DND-41 (cell line): Measurements from ENCODE around the gene CBLN1.
A peak's percentile ranks its signal among the peaks of the same experiment; 100 is the strongest.

Experiments
- ATAC-seq: fragments of 200-7000 bp; cut with Tn5 transposase; 3 replicates; pipeline ENCODE4 v1.9.1; 2021; ENCODE audit warnings: low read depth; ENCODE audit not compliant: insufficient read depth
- DNase-seq: peaks from one replicate; pipeline ENCODE4 v3.0.0-alpha.2; 2020
- H2AFZ ChIP-seq: 2 replicates; pipeline ENCODE4 v1.6.0; 2012; ENCODE audit warnings: low read depth, low read length
- H3K27ac ChIP-seq: 2 replicates; pipeline ENCODE4 v1.5.1; 2012; ENCODE audit warnings: low read length, inconsistent platforms
- H3K27me3 ChIP-seq: fragments of 200-600 bp; sonication (generic); 2 replicates; pipeline ENCODE4 v1.6.0; 2012; ENCODE audit warnings: low read length, mild to moderate bottlenecking, inconsistent platforms; ENCODE audit not compliant: insufficient read depth, poor library complexity
- H3K36me3 ChIP-seq: 2 replicates; pipeline ENCODE4 v1.5.1; 2012; ENCODE audit warnings: low read length, inconsistent platforms; ENCODE audit not compliant: insufficient read depth
- H3K4me1 ChIP-seq: 2 replicates; pipeline ENCODE4 v1.5.1; 2012; ENCODE audit warnings: mild to moderate bottlenecking, low read length; ENCODE audit not compliant: insufficient read depth
- H3K4me2 ChIP-seq: 2 replicates; pipeline ENCODE4 v1.6.0; 2012; ENCODE audit warnings: mild to moderate bottlenecking, moderate library complexity, low read length, inconsistent platforms; ENCODE audit not compliant: insufficient read depth
- H3K4me3 ChIP-seq, 2 experiments: fragments of 200-600 bp in 1 of 2; shearing (Covaris generic) in 1 of 2; 2 replicates each; pipeline ENCODE4 v1.5.1; 2012 to 2016; ENCODE audit warnings: inconsistent platforms in 2 of 2, low read length in 2 of 2, mild to moderate bottlenecking in 2 of 2, low read depth in 1 of 2, moderate library complexity in 1 of 2
- H3K79me2 ChIP-seq: 2 replicates; pipeline ENCODE4 v1.6.0; 2012; ENCODE audit warnings: low read length, inconsistent platforms; ENCODE audit not compliant: insufficient read depth
- H3K9ac ChIP-seq: 2 replicates; pipeline ENCODE4 v1.6.0; 2012; ENCODE audit warnings: low read depth, mild to moderate bottlenecking, inconsistent platforms, low read length, moderate library complexity
- H3K9me3 ChIP-seq: 2 replicates; pipeline ENCODE4 v1.5.1; 2012; ENCODE audit warnings: low read length, moderate library complexity, mild to moderate bottlenecking, inconsistent platforms; ENCODE audit not compliant: insufficient read depth, severe bottlenecking
- H4K20me1 ChIP-seq: 2 replicates; pipeline ENCODE4 v1.6.0; 2012; ENCODE audit warnings: low read length; ENCODE audit not compliant: insufficient read depth
- EZH2 ChIP-seq: IDR thresholded peaks from 3 replicates; pipeline ENCODE4 v1.6.1; 2012; ENCODE audit warnings: borderline replicate concordance, low read depth, mild to moderate bottlenecking, moderate library complexity, low read length, inconsistent platforms; ENCODE audit not compliant: severe bottlenecking
- TF ChIP-seq, protein P1 (sequence below): IDR thresholded peaks from 2 replicates; pipeline ENCODE4 v1.5.1; 2012; ENCODE audit warnings: borderline replicate concordance, low read length, moderate library complexity, mild to moderate bottlenecking; ENCODE audit not compliant: poor library complexity, severe bottlenecking; ENCODE audit errors: extremely low read depth

CBLN1 gene

DNA sequence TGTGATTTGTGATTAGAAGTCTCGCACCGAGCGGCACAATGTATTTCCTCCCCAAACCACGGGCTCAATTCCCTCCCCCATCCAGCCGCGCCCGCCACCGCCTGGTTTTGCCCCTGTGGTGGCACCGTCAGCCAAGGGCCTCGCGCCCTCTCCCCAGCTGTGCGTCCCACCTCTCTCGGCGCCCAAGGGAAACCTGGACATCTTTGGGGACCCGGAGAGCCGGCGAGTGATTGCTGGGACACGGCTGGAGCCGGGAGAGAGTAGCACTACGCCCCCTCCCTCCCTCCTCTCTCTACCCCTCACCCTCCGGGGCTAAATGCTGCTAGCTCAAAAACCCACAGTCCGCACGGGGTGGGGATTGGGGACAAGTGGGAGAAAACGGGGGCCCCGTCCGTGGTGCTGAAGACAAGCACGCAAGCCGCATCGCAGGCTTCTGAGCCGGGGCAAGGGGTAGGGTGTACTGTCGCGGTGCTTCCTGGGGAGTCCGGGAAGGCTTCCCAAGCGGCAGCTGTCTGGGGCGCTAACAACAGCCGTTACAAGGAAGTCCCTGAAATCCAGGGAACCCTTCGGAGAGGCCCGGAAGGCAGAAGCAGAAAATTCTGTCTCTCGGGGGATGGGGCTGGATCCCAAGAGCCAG, 1.4 kb downstream of the CBLN1 start:
- Histone ChIP-seq H2AFZ (no peak overlapping the region), H3K4me1 (no peaks in the 10 kb centered on the region), H3K4me3 (no peak overlapping the region), H3K79me2 (no peaks in the 10 kb centered on the region), H3K36me3 (no peaks in the 10 kb centered on the region), H3K27me3 (no peaks in the 10 kb centered on the region), H3K4me2 (no peak overlapping the region), H4K20me1 (peaks cover 4% of the 10 kb centered on the region; the same call in 1 of the 2 replicates), H3K9me3 (no peaks in the 10 kb centered on the region), H3K27ac (no peak overlapping the region), H3K9ac (no peak overlapping the region)
- no peak for ATAC-seq
- TF ChIP-seq, protein P1, sequence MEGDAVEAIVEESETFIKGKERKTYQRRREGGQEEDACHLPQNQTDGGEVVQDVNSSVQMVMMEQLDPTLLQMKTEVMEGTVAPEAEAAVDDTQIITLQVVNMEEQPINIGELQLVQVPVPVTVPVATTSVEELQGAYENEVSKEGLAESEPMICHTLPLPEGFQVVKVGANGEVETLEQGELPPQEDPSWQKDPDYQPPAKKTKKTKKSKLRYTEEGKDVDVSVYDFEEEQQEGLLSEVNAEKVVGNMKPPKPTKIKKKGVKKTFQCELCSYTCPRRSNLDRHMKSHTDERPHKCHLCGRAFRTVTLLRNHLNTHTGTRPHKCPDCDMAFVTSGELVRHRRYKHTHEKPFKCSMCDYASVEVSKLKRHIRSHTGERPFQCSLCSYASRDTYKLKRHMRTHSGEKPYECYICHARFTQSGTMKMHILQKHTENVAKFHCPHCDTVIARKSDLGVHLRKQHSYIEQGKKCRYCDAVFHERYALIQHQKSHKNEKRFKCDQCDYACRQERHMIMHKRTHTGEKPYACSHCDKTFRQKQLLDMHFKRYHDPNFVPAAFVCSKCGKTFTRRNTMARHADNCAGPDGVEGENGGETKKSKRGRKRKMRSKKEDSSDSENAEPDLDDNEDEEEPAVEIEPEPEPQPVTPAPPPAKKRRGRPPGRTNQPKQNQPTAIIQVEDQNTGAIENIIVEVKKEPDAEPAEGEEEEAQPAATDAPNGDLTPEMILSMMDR, result no peak
- TF ChIP-seq EZH2, result no peak
- peak; percentile 7 for DNase-seq

DNA sequence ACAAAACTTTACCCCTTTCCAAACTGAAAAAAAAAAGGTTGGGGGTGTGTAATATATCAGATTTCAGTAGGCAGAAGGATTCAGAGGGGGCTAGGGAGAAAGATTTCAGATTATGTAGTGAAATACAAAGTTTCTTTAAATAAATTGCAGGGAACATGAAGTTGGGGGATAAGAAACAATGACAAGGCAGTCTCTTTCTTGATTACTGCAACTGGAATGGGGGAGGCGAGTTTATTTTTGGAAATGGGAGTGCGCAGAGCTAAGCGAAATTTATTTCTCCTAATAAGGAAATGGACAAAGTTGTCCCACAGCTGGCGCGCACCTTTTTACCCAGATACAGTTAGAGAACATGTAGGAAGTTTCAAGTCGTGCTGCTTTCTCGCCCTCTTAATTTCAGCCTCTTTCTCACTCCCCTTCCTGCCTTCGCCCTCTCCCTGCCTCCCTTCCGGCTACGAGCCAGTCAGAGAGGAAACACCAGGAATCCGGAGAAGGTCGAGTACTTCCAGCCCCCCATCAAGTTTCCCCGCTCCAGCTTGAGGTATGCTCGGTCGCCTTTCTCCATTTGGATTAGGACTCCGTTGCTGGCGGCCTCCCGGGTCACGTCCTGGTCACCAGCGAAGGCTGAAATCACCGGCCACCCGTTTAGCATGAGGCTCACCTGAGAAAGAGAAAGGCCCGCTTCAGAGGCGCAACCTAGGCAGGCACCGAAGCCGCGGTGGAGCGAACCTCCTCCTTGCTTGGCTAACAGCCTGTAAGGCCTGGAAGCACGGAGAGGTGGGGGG, 2.5 kb downstream of the CBLN1 start:
- H3K36me3 ChIP-seq, result no peaks in the 10 kb centered on the region
- no peaks in the 10 kb centered on the region for H3K27me3 ChIP-seq
- H3K4me1 ChIP-seq, result no peaks in the 10 kb centered on the region
- H3K9ac ChIP-seq, result no peak overlapping the region
- peaks cover 4% of the 10 kb centered on the region; the same call in 1 of the 2 replicates for H4K20me1 ChIP-seq
- DNase-seq (no peak), ATAC-seq (no peak)
- no peak overlapping the region for H3K4me3 ChIP-seq
- H3K27ac ChIP-seq, result no peak overlapping the region
- no peaks in the 10 kb centered on the region for H3K9me3 ChIP-seq
- no peak for TF ChIP-seq EZH2
- H3K79me2 ChIP-seq, result no peaks in the 10 kb centered on the region
- no peak overlapping the region for H2AFZ ChIP-seq
- H3K4me2 ChIP-seq, result no peak overlapping the region

DNA sequence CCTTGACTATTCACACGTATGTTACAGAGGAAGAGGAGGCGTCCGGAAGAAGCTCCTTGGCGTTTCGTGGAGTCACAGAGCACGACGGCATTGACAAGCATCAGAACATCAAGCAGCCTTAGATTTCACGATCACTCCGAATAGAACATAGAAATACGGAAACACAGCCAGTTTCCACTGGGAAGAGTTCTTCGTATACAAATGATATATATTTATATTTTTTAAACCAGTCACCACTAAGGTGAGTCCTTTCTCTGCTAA, 3.1 kb downstream of the CBLN1 start:
- no peak for TF ChIP-seq EZH2
- TF ChIP-seq, protein P1, result no peak
- DNase-seq (no peak), ATAC-seq (no peak)
- Histone ChIP-seq H3K9ac (no peak overlapping the region), H3K27me3 (no peaks in the 10 kb centered on the region), H3K9me3 (no peaks in the 10 kb centered on the region), H3K4me3 (no peak overlapping the region), H3K36me3 (no peaks in the 10 kb centered on the region), H3K4me1 (no peaks in the 10 kb centered on the region), H3K79me2 (no peaks in the 10 kb centered on the region), H2AFZ (no peak overlapping the region), H3K27ac (no peak overlapping the region), H3K4me2 (no peak overlapping the region), H4K20me1 (peaks cover 4% of the 10 kb centered on the region; the same call in 1 of the 2 replicates)

DNA sequence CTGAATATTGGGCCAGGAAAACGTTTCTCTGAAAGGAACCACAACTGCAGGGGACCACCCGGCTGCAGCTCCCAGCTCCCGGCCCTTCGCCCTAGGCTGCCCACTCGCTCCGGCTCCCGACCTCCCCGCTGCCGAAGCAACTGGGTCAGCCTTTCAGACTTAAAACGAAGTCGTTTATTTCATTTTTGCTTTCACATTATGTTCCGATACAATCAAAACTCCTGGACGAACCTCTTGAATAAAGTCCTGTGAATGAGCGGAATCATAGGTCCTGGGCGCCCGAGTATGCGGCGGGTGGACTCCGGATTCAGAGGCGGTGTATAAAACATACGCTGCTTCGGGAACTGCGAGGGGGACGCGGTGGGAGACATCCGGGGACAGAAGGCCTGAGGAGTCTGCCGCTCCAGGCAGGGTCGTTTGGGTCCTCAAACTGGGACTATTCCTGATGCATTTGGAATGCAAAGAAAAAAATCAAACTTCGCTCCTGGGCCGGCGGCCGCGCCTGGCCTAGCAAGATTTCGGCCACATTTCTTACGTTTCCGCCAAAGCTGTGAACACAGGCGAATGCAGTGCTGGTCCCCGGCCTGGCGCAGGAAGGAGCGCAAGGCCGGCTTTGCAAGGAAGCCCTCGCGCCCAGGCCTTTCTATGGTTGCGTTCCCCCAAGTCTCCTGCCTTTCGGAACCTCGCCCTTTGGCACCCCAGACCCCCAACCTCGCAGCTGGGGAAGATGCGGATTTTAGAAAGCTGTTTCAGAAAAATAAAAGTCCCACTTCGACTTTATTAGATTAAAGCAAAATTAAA, 3.7 kb downstream of the CBLN1 start:
- no peak for ATAC-seq
- Histone ChIP-seq H2AFZ (no peak overlapping the region), H3K36me3 (no peaks in the 10 kb centered on the region), H3K27ac (no peak overlapping the region), H3K4me2 (no peak overlapping the region), H3K27me3 (no peaks in the 10 kb centered on the region), H3K9me3 (no peaks in the 10 kb centered on the region), H3K4me1 (no peaks in the 10 kb centered on the region), H3K4me3 (no peak overlapping the region), H3K79me2 (no peaks in the 10 kb centered on the region), H4K20me1 (peaks cover 4% of the 10 kb centered on the region; the same call in 1 of the 2 replicates), H3K9ac (no peak overlapping the region)
- no peak for DNase-seq
- TF ChIP-seq EZH2, result no peak
- TF ChIP-seq, protein P1, result no peak
